WTC11 (cell line): ENCODE results near the gene SCYL1. TPM values are rescaled to one million over a fixed set of nuclear protein-coding genes. Genes with fewer than 3 reads are reported as not detected.

ENCODE experiments used
- ATAC-seq: fragments of 200-7000 bp; cut with Tn5 transposase; 2 replicates; pipeline ENCODE4 v1.10.0; 2021; ENCODE audit warnings: mild to moderate bottlenecking, moderate library complexity
- CTCF ChIA-PET: fragments of 300-600 bp; sonication (Branson Sonifier 250); formaldehyde crosslinking; loops from one replicate; lab custom pipeline; 2021; ENCODE audit warnings: antibody characterized with exemption; lab: Charles Lee
- POLR2A ChIA-PET: fragments of 350-600 bp; sonication (Branson Sonifier 250); formaldehyde crosslinking; loops from one replicate; lab custom pipeline; 2021; ENCODE audit warnings: antibody characterized with exemption; lab: Charles Lee
- DNase-seq: peaks from one replicate; pipeline ENCODE4 v3.0.0; 2021; ENCODE audit warnings: low spot score
- H3K27ac Mint-ChIP-seq: 2 replicates; pipeline ENCODE4 v1.8.0; 2021; ENCODE audit warnings: mixed read lengths
- H3K27me3 Mint-ChIP-seq: 2 replicates; pipeline ENCODE4 v1.8.0; 2021; ENCODE audit warnings: low read depth, mild to moderate bottlenecking, moderate library complexity, mixed read lengths
- H3K36me3 Mint-ChIP-seq: 2 replicates; pipeline ENCODE4 v1.8.0; 2021; ENCODE audit warnings: mixed read lengths
- H3K4me1 Mint-ChIP-seq: 2 replicates; pipeline ENCODE4 v1.8.0; 2022; ENCODE audit warnings: mixed read lengths
- H3K4me3 Mint-ChIP-seq: 2 replicates; pipeline ENCODE4 v1.8.0; 2021; ENCODE audit warnings: mild to moderate bottlenecking, moderate library complexity, mixed read lengths
- H3K9me3 Mint-ChIP-seq: 2 replicates; pipeline ENCODE4 v1.8.0; 2021; ENCODE audit warnings: mixed read lengths
- AR ChIP-seq: fragments of 250-450 bp; sonication (Bioruptor Pico); IDR thresholded peaks from 2 replicates; pipeline ENCODE4 v1.9.0; 2021; ENCODE audit warnings: mild to moderate bottlenecking
- CTCF ChIP-seq: fragments of 200-600 bp; IDR thresholded peaks from 2 replicates; pipeline ENCODE4 v1.8.0; 2022; ENCODE audit warnings: antibody characterized with exemption
- GABPB1 ChIP-seq: sonication (generic); formaldehyde crosslinking; IDR thresholded peaks from 2 replicates; pipeline ENCODE4 v1.8.1; 2023; ENCODE audit warnings: mild to moderate bottlenecking, missing genetic modification reagents
- JAZF1 ChIP-seq: fragments of 250-450 bp; sonication (Bioruptor Pico); IDR thresholded peaks from 2 replicates; pipeline ENCODE4 v1.9.0; 2021; ENCODE audit warnings: moderate library complexity, mild to moderate bottlenecking, inconsistent platforms
- MAX ChIP-seq: sonication (generic); formaldehyde crosslinking; IDR thresholded peaks from 2 replicates; pipeline ENCODE4 v1.8.0; 2022; ENCODE audit warnings: mild to moderate bottlenecking, missing genetic modification reagents
- NR2C2 ChIP-seq: sonication (generic); formaldehyde crosslinking; IDR thresholded peaks from 2 replicates; pipeline ENCODE4 v1.8.0; 2022; ENCODE audit warnings: mild to moderate bottlenecking, missing genetic modification reagents
- OVOL2 ChIP-seq: fragments of 250-450 bp; sonication (Bioruptor Pico); IDR thresholded peaks from 2 replicates; pipeline ENCODE4 v1.9.0; 2021; ENCODE audit warnings: mild to moderate bottlenecking, borderline replicate concordance
- ZNF121 ChIP-seq: sonication (generic); formaldehyde crosslinking; IDR thresholded peaks from 2 replicates; pipeline ENCODE4 v1.8.0; 2023; ENCODE audit warnings: missing genetic modification reagents
- ZNF512 ChIP-seq: sonication (generic); formaldehyde crosslinking; IDR thresholded peaks from 2 replicates; pipeline ENCODE4 v1.8.1; 2022; ENCODE audit warnings: missing genetic modification reagents, borderline replicate concordance
- ZNF532 ChIP-seq: fragments of 250-450 bp; sonication (Bioruptor Pico); IDR thresholded peaks from 2 replicates; pipeline ENCODE4 v1.9.0; 2021; ENCODE audit warnings: mild to moderate bottlenecking, borderline replicate concordance
- ZNF671 ChIP-seq: fragments of 250-450 bp; sonication (Bioruptor Pico); IDR thresholded peaks from 2 replicates; pipeline ENCODE4 v1.8.0; 2021; ENCODE audit warnings: mild to moderate bottlenecking
- ZSCAN18 ChIP-seq: fragments of 250-450 bp; sonication (Bioruptor Pico); IDR thresholded peaks from 2 replicates; pipeline ENCODE4 v2.1.2; 2022; ENCODE audit warnings: mild to moderate bottlenecking, moderate library complexity
- total RNA-seq: library from RNA; stranded (reverse); gene quantifications from 3 replicates; pipeline ENCODE4 v1.2.3, GENCODE V29; 2021

Gene SCYL1
- total RNA-seq, 1 experiment from 2014 or later, result 76.8 TPM

- peak overlapping the region; percentile 66 for H3K27ac Mint-ChIP-seq
These were observed 45.4 kb upstream of the SCYL1 start for GRCh38 chr11:65479184-65480145.

GRCh38 chr11:65482306-65482850 lies 42.5 kb upstream of the SCYL1 start:
- ATAC-seq (no peak), DNase-seq (no peak)
- Mint-ChIP-seq H3K27ac (no peak overlapping the region), H3K27me3 (no peaks in the 10 kb centered on the region; the same call in 1 of the 2 replicates), H3K36me3 (no peaks in the 10 kb centered on the region), H3K9me3 (no peaks in the 10 kb centered on the region), H3K4me1 (peaks cover 61% of the 10 kb centered on the region), H3K4me3 (no peak overlapping the region)
- TF ChIP-seq ZSCAN18 (CRISPR knock-in tag) (no peak), JAZF1 (no peak), AR (no peak), ZNF671 (CRISPR knock-in tag) (no peak), CTCF (no peak), NR2C2 (CRISPR knock-in tag) (no peak)
- POLR2A ChIA-PET, result interaction anchor here (2.0 kb wide), 1 partner anchor 16 kb away, joined by 27 read pairs; the partner anchor contains the start of gene MALAT1
- CTCF ChIA-PET, result interaction anchor here (0.9 to 6.5 kb wide), 3 partner anchors 13 to 66 kb away, joined by 4 to 84 read pairs (median 6); no protein-coding TSS in a partner anchor

More at GRCh38 chr11:65479184-65480145, 45.4 kb upstream of the SCYL1 start:
- no peaks in the 10 kb centered on the region; the same call in 1 of the 2 replicates for H3K27me3 Mint-ChIP-seq
- 0 out of 2 replicates have a peak, but pooled peaks have one; percentile 17 for TF ChIP-seq GABPB1 (CRISPR knock-in tag)
- no peak for TF ChIP-seq AR
- no peak for TF ChIP-seq ZNF121
- TF ChIP-seq, all 79 proteins: peak for 1
- no peaks in the 10 kb centered on the region for H3K36me3 Mint-ChIP-seq
- H3K9me3 Mint-ChIP-seq, result no peaks in the 10 kb centered on the region
- no peak overlapping the region for H3K4me3 Mint-ChIP-seq
- CTCF ChIA-PET, result interaction anchor here (0.6 to 6.5 kb wide), 19 partner anchors 8 to 106 kb away, joined by 3 to 129 read pairs (median 4); partner anchors contain the start of genes FAM89B, MALAT1, SCYL1 and ZNRD2
- DNase-seq (peak; percentile 43), ATAC-seq (peak; percentile 64)
- peaks cover 39% of the 10 kb centered on the region for H3K4me1 Mint-ChIP-seq
- POLR2A ChIA-PET, result interaction anchor here (0.6 to 5.6 kb wide), 6 partner anchors 11 to 122 kb away, joined by 4 to 248 read pairs (median 62); partner anchors contain the start of gene MALAT1

GRCh38 chr11:65485920-65486219 lies 39.0 kb upstream of the SCYL1 start:
- H3K4me3 Mint-ChIP-seq, result peak overlapping the region; percentile 45; the same call in 1 of the 2 replicates
- peaks cover 72% of the 10 kb centered on the region for H3K4me1 Mint-ChIP-seq
- H3K36me3 Mint-ChIP-seq, result no peaks in the 10 kb centered on the region
- no peaks in the 10 kb centered on the region for H3K9me3 Mint-ChIP-seq
- H3K27ac Mint-ChIP-seq, result peak overlapping the region; percentile 96
- H3K27me3 Mint-ChIP-seq, result peaks cover 2% of the 10 kb centered on the region
- DNase-seq, result no peak
- POLR2A ChIA-PET, result interaction anchor here (5.4 to 11.6 kb wide), 3 partner anchors 14 to 67 kb away, joined by 38 to 502 read pairs (median 179); partner anchors contain the start of gene MALAT1
- ATAC-seq, result no peak
- CTCF ChIA-PET, result interaction anchor here (0.9 to 8.9 kb wide), 8 partner anchors 7 to 87 kb away, joined by 3 to 129 read pairs (median 7); partner anchors contain the start of gene FAM89B
- TF ChIP-seq MAX (no peak), ZNF512 (CRISPR knock-in tag) (no peak), OVOL2 (no peak), ZNF532 (CRISPR knock-in tag) (no peak)
